Naive B cell (primary cell): ENCODE measurements around the gene SLC24A3. TPM values are rescaled to one million over a fixed set of nuclear protein-coding genes. Genes with fewer than 3 reads are reported as not detected.

Source experiments
- ATAC-seq, 2 donors: fragments of 150-1000 bp; cut with Tn5 transposase; 2 replicates each; pipeline ENCODE4 v1.10.0; 2021; ENCODE audit warnings: low read depth in 2 of 2, mild to moderate bottlenecking in 2 of 2, moderate library complexity in 2 of 2
- DNase-seq: peaks from one replicate; pipeline ENCODE4 v3.0.0; 2022
- H3K27ac Mint-ChIP-seq, 6 donors: one replicate each; pipeline ENCODE4 v1.8.0; 2020 to 2022; ENCODE audit warnings: mild to moderate bottlenecking in 6 of 6, mixed read lengths in 6 of 6, moderate library complexity in 5 of 6, inconsistent platforms in 2 of 6
- H3K27me3 Mint-ChIP-seq, 3 donors: one replicate each; pipeline ENCODE4 v1.8.0; 2021 to 2022; ENCODE audit warnings: mixed read lengths in 3 of 3, mild to moderate bottlenecking in 1 of 3
- H3K36me3 Mint-ChIP-seq, 2 donors: one replicate each; pipeline ENCODE4 v1.8.0; 2020 to 2022; ENCODE audit warnings: mixed read lengths in 2 of 2, inconsistent platforms in 1 of 2, mild to moderate bottlenecking in 1 of 2
- H3K4me1 Mint-ChIP-seq, 3 donors: one replicate each; pipeline ENCODE4 v1.8.0; 2020 to 2022; ENCODE audit warnings: mixed read lengths in 3 of 3, inconsistent platforms in 1 of 3, mild to moderate bottlenecking in 1 of 3, moderate library complexity in 1 of 3
- H3K4me3 Mint-ChIP-seq, 8 donors: one replicate each; pipeline ENCODE4 v1.8.0; 2020 to 2022; ENCODE audit warnings: mild to moderate bottlenecking in 8 of 8, mixed read lengths in 8 of 8, moderate library complexity in 8 of 8, inconsistent platforms in 2 of 8
- H3K9me3 Mint-ChIP-seq, 7 donors: one replicate each; pipeline ENCODE4 v1.8.0; 2020 to 2022; ENCODE audit warnings: mixed read lengths in 7 of 7, mild to moderate bottlenecking in 5 of 7, inconsistent platforms in 2 of 7, moderate library complexity in 1 of 7
- polyA plus RNA-seq, 6 donors: library from polyadenylated mRNA; unstranded; fragments of 300-500 nt; fragmentation: Illumina TruSeq; gene quantifications; one replicate each; pipeline ENCODE4 v1.2.3, GENCODE V29; 2021; ENCODE audit warnings: low read depth in 6 of 6

SLC24A3 gene
- polyA plus RNA-seq, 6 donors from 2014 or later = 0.09 to 0.13 TPM; not detected in 4

GRCh38 chr20:19571996-19572395 is 359.6 kb downstream of the SLC24A3 start:
- Mint-ChIP-seq H3K9me3 (peaks cover 4 to 20% (median 12%) of the 10 kb centered on the region in 7 donors), H3K27ac (no peak overlapping the region), H3K36me3 (peaks cover 0 to 9% of the 10 kb centered on the region in 2 donors), H3K4me1 (no peaks in the 10 kb centered on the region), H3K27me3 (peaks cover 6 to 19% (median 14%) of the 10 kb centered on the region in 3 donors), H3K4me3 (peak overlapping the region in 1 of 8 donors; percentile 7)
- ATAC-seq = no peak
- no peak for DNase-seq

GRCh38 chr20:19577692-19578091 is 365.2 kb downstream of the SLC24A3 start:
- Mint-ChIP-seq H3K4me3 (no peak overlapping the region), H3K27me3 (peaks cover 0 to 29% (median 11%) of the 10 kb centered on the region in 3 donors), H3K27ac (no peak overlapping the region), H3K36me3 (no peaks in the 10 kb centered on the region), H3K9me3 (no peaks in the 10 kb centered on the region), H3K4me1 (no peaks in the 10 kb centered on the region)
- DNase-seq (no peak), ATAC-seq (no peak)

GRCh38 chr20:19582782-19583181 is 370.3 kb downstream of the SLC24A3 start:
- Mint-ChIP-seq H3K36me3 (no peaks in the 10 kb centered on the region), H3K4me3 (no peak overlapping the region), H3K27ac (no peak overlapping the region), H3K4me1 (no peaks in the 10 kb centered on the region), H3K27me3 (peaks cover 12 to 53% (median 36%) of the 10 kb centered on the region in 3 donors), H3K9me3 (no peaks in the 10 kb centered on the region)
- no peak for ATAC-seq
- DNase-seq = no peak

GRCh38 chr20:19583532-19584175 is 371.2 kb downstream of the SLC24A3 start:
- Mint-ChIP-seq H3K9me3 (no peaks in the 10 kb centered on the region), H3K27ac (no peak overlapping the region), H3K4me1 (no peaks in the 10 kb centered on the region), H3K27me3 (peaks cover 14 to 56% (median 35%) of the 10 kb centered on the region in 3 donors), H3K36me3 (no peaks in the 10 kb centered on the region), H3K4me3 (no peak overlapping the region)
- no peak for DNase-seq
- no peak for ATAC-seq

DNA sequence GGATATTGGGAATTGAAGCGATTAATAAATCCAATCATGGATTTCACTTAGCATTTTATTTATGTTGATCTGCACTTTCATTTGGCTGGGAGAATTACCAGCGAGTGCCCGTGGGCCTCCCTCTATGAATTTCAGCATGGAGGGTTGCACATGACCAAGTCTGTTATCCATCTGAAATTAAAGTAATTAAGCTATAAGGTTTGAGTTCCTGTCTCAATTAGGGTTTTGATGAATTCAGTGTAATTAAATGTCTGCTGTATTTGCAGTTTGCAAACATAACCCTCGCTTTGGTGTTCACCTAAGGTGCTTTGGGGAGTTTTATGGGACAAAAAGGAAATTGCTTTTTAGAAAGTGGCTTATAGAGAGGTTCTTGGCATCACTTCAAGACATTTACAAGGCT is 375.8 kb downstream of the SLC24A3 start:
- no peak for ATAC-seq
- H3K9me3 Mint-ChIP-seq = peaks cover 0 to 3% (median 0%) of the 10 kb centered on the region in 7 donors
- H3K4me1 Mint-ChIP-seq = no peaks in the 10 kb centered on the region
- no peak overlapping the region for H3K27ac Mint-ChIP-seq
- no peak overlapping the region for H3K4me3 Mint-ChIP-seq
- H3K36me3 Mint-ChIP-seq = no peaks in the 10 kb centered on the region
- peaks cover 14 to 22% (median 20%) of the 10 kb centered on the region in 3 donors for H3K27me3 Mint-ChIP-seq
- DNase-seq = no peak

DNA sequence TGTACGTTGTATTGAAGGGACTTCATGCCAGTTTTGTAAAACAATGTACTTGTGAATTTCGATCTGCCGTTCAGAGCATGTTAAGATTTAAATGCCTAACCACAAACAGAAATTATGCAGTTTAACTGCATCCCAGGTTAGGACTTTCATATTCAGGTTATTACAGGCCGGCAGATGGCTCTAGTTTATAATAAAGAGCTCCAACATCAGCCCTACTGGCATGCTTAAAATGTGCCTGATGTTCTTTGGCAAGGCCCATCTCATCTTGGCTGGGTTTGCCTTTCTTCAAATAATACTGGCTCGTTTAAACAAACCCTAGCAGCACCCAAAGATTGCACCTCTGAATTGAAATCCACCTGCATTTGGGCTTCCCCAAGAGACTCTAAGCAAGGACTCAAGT is 376.3 kb downstream of the SLC24A3 start:
- H3K4me3 Mint-ChIP-seq = no peak overlapping the region

GRCh38 chr20:19589787-19590362 is 377.4 kb downstream of the SLC24A3 start:
- ATAC-seq = no peak
- Mint-ChIP-seq H3K4me3 (no peak overlapping the region), H3K27ac (no peak overlapping the region), H3K4me1 (no peaks in the 10 kb centered on the region), H3K9me3 (peaks cover 0 to 3% (median 0%) of the 10 kb centered on the region in 7 donors), H3K27me3 (peaks cover 11 to 20% (median 14%) of the 10 kb centered on the region in 3 donors), H3K36me3 (no peaks in the 10 kb centered on the region)
- DNase-seq = no peak

More for the DNA sequence above, 376.3 kb downstream of the SLC24A3 start:
- no peaks in the 10 kb centered on the region for H3K4me1 Mint-ChIP-seq
- H3K27ac Mint-ChIP-seq = no peak overlapping the region
- no peak for ATAC-seq
- H3K9me3 Mint-ChIP-seq = peaks cover 0 to 3% (median 0%) of the 10 kb centered on the region in 7 donors
- DNase-seq = no peak
- no peaks in the 10 kb centered on the region for H3K36me3 Mint-ChIP-seq
- H3K27me3 Mint-ChIP-seq = peaks cover 14 to 20% (median 17%) of the 10 kb centered on the region in 3 donors

- ATAC-seq (no peak), DNase-seq (no peak)
- H3K4me3 Mint-ChIP-seq = no peak overlapping the region
- H3K27me3 Mint-ChIP-seq = peaks cover 6 to 22% (median 11%) of the 10 kb centered on the region in 3 donors
- no peak overlapping the region for H3K27ac Mint-ChIP-seq
- H3K36me3 Mint-ChIP-seq = no peaks in the 10 kb centered on the region
- H3K4me1 Mint-ChIP-seq = no peaks in the 10 kb centered on the region
- peaks cover 0 to 3% (median 0%) of the 10 kb centered on the region in 7 donors for H3K9me3 Mint-ChIP-seq
Measured at GRCh38 chr20:19590382-19590781, 377.9 kb downstream of the SLC24A3 start.

- Mint-ChIP-seq H3K4me3 (no peak overlapping the region), H3K36me3 (no peaks in the 10 kb centered on the region), H3K9me3 (peaks cover 0 to 4% (median 0%) of the 10 kb centered on the region in 7 donors), H3K4me1 (no peaks in the 10 kb centered on the region), H3K27me3 (peaks cover 12 to 15% (median 14%) of the 10 kb centered on the region in 3 donors), H3K27ac (no peak overlapping the region)
- ATAC-seq (no peak), DNase-seq (no peak)
Measured at GRCh38 chr20:19593762-19594161, 381.3 kb downstream of the SLC24A3 start.

DNA sequence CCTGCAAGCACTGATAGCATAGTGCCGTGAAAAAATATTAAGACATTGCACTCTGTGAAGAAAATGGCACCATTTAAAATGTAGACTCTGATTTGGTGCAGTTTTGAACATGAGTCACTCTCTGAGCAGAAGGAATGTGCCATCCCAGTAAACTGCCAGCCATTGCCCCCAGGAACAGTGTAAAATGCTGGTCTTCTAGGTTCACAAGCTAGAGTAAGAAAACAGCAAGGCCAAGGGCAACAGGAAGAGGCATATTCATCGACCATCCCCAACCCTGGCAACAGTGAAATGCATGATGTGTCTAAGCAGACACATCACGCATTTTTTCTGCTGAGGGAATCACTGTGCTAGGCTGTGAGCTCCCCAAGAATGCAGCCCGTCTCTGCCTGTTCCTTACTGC is 382.5 kb downstream of the SLC24A3 start:
- Mint-ChIP-seq H3K9me3 (peaks cover 0 to 4% (median 0%) of the 10 kb centered on the region in 7 donors), H3K27ac (no peak overlapping the region), H3K36me3 (no peaks in the 10 kb centered on the region)

DNA sequence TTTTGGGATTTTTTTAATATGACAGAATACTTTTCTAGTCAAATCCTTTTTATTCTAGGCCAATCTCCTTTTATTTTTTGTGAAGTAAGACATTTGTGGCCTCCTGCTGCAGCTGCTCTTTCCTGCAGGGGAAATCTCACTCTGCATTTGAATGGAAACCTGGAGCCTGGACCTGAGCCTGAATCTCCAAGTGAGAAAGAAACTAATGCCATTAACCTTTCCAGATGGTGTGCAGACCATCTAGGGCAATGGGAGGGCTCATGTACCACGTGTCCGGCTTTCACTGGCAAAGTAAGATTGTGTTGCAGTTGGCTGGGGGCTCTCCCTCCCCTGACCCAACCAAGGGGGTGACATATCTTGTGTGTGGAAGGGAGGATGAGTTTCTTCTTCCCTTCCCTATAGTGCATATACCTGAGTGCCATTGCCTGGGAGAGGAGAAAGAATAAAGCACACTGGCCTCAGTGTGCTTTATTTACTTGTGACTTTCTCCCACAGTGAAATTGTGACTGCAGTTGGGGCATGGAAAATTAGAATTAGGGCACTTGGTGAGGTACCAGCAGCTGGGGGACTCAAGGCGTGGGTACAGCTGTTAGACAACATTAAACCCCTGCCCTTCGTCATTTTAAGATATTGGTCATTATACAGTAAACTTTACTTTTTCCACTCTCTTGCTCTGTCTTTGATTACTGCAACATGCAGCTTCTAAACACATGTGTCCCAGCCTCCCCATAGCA is 385.8 kb downstream of the SLC24A3 start:
- Mint-ChIP-seq H3K27me3 (peaks cover 14 to 22% (median 19%) of the 10 kb centered on the region in 3 donors), H3K4me1 (no peaks in the 10 kb centered on the region), H3K36me3 (no peaks in the 10 kb centered on the region), H3K9me3 (peaks cover 0 to 2% (median 0%) of the 10 kb centered on the region in 7 donors), H3K27ac (no peak overlapping the region), H3K4me3 (no peak overlapping the region)
- ATAC-seq (no peak), DNase-seq (no peak)

More for the DNA sequence above, 382.5 kb downstream of the SLC24A3 start:
- ATAC-seq (no peak), DNase-seq (no peak)
- H3K4me3 Mint-ChIP-seq = no peak overlapping the region
- H3K27me3 Mint-ChIP-seq = peaks cover 12 to 15% (median 14%) of the 10 kb centered on the region in 3 donors
- H3K4me1 Mint-ChIP-seq = no peaks in the 10 kb centered on the region

- DNase-seq (no peak), ATAC-seq (no peak)
- H3K27me3 Mint-ChIP-seq = peaks cover 14 to 28% (median 24%) of the 10 kb centered on the region in 3 donors
- H3K27ac Mint-ChIP-seq = no peak overlapping the region
- H3K9me3 Mint-ChIP-seq = peaks cover 0 to 2% (median 0%) of the 10 kb centered on the region in 7 donors
- H3K36me3 Mint-ChIP-seq = no peaks in the 10 kb centered on the region
- H3K4me3 Mint-ChIP-seq = no peak overlapping the region
- no peaks in the 10 kb centered on the region for H3K4me1 Mint-ChIP-seq
Measured at GRCh38 chr20:19599200-19599599, 386.8 kb downstream of the SLC24A3 start.

- DNase-seq (no peak), ATAC-seq (no peak)
- H3K27me3 Mint-ChIP-seq = peaks cover 9 to 32% (median 20%) of the 10 kb centered on the region in 3 donors
- no peaks in the 10 kb centered on the region for H3K36me3 Mint-ChIP-seq
- peaks cover 0 to 2% (median 0%) of the 10 kb centered on the region in 7 donors for H3K9me3 Mint-ChIP-seq
- no peak overlapping the region for H3K4me3 Mint-ChIP-seq
- no peaks in the 10 kb centered on the region for H3K4me1 Mint-ChIP-seq
- no peak overlapping the region for H3K27ac Mint-ChIP-seq
Measured at GRCh38 chr20:19600042-19600441, 387.6 kb downstream of the SLC24A3 start.
